ENCODE data around the gene IL33.

The IL33 gene

DNA sequence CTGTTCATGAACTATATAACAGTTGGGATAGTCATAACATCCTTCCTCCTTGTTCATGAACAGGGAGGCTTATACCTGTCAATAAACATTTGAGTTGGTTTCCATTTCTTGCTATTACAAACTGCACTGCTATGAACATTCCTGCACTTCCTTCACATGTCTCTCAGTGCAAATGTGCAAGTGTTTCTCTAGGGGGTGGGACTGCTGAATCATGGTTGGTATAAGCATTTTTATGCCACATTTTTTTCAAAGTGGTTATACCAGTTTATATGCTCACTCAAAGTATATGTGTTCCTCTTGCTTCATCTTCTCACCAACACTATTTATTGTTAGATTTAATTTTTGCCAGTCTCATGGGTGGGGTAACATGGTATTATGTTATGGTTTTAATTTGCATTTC is 86.8 kb downstream of the IL33 start:
- DNase-seq (ENCODE audit: low read depth in 3 of 3), result no peak

DNA sequence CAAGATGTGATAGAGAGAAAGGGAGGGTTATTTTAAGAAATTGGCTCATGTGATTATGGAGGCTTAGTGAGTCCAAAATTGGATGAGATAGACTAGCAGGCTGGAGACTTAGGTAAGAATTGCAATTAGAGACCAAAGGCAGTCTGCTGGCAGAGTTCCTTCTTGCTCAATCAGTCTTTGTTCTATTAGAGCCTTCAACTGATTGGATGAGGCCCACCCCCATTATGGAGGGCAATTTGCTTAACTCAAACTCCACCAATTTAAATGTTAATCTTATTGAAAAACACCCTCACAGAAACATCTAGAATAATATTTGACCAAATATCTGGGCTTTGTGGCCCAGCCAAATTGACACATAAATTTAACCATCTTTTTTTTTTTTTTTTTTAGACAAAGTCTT is 88.6 kb downstream of the IL33 start:
- no peak for DNase-seq (ENCODE audit: low read depth in 3 of 3)

DNA sequence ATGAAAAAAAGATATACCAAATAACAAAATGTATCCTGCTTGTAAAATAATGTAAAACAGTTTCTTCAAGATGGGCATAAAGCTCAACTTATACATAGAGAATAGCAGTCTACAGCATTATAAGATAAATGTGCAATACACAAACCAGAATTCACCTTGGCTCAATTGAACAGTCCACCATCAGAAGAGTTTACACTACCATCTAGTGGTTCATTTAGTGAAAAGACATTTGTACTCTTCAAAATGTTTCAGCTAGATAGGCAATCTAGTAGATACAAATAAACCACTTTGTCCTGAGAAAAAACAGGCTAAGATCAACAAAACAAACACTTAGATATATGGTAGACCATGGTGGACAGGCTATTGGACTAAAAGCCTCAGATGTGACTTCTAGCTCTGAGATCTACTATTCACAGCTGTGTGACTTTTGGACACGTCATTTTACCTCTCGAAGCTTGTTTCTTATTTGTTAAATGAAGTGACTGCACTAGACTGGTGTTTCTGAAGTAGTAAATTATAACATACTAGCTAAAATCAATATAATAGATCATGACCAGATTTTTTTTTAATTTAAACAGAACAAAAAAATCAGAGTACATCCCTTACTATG is 90.5 kb downstream of the IL33 start:
- DNase-seq (ENCODE audit: low read depth in 3 of 3), result no peak

Measured in stimulated activated CD4-positive, alpha-beta T cell treated with anti-CD3 and anti-CD28 coated beads, TNF-alpha, amount 100 ng/mL, for 48 hours (primary cell).